Thoracic aorta (tissue), 2 donors: ENCODE measurements around the gene HCN1. TPM values are rescaled to one million over a fixed set of nuclear protein-coding genes. Genes with fewer than 3 reads are reported as not detected.
"Not testable (repeated sequence)": the region's sequence is repeated elsewhere in the genome, so short reads cannot be mapped to it uniquely, and the experiment has no call there.

Source experiments
- ATAC-seq: fragments of 150-250 bp; one replicate; pipeline ENCODE4 v1.8.0; 2017; ENCODE audit warnings: low read depth; ENCODE audit not compliant: insufficient number of reproducible peaks, low FRiP score
- DNase-seq: peaks from one replicate; pipeline ENCODE4 v3.0.0-alpha.2; 2020; ENCODE audit warnings: low spot score
- H3K27ac ChIP-seq, 2 donors: fragments of 200-600 bp; sonication (generic); 1 replicate in 1 of 2; 2 replicates in 1 of 2; pipeline ENCODE4 v1.5.1; 2016; ENCODE audit warnings: mild to moderate bottlenecking in 2 of 2, moderate library complexity in 2 of 2
- H3K27me3 ChIP-seq: fragments of 200-600 bp; sonication (generic); replicated peaks from 2 replicates; pipeline ENCODE4 v1.6.0; 2016; ENCODE audit warnings: mild to moderate bottlenecking; ENCODE audit not compliant: insufficient read depth
- H3K36me3 ChIP-seq: fragments of 200-600 bp; sonication (generic); one replicate; pipeline ENCODE4 v1.5.1; 2016
- H3K4me1 ChIP-seq, 2 donors: fragments of 200-600 bp; sonication (generic); 1 replicate in 1 of 2; 2 replicates in 1 of 2; pipeline versions ENCODE4 v1.5.1 to v1.6.0; 2016; ENCODE audit warnings: low read depth in 2 of 2, mild to moderate bottlenecking in 1 of 2; ENCODE audit not compliant: control insufficient read depth in 1 of 2
- H3K4me3 ChIP-seq: fragments of 200-600 bp; sonication (generic); 2 replicates; pipeline ENCODE4 v1.5.1; 2016; ENCODE audit warnings: mild to moderate bottlenecking
- H3K9me3 ChIP-seq: fragments of 200-600 bp; sonication (generic); 2 replicates; pipeline ENCODE4 v1.5.1; 2016
- CTCF ChIP-seq: fragments of 200-600 bp; sonication (generic); IDR thresholded peaks from one replicate; pipeline ENCODE4 v1.5.1; 2019; ENCODE audit warnings: antibody characterized with exemption
- total RNA-seq, 2 donors: library from RNA; depleted of rRNA; stranded (reverse); fragments of >200 nt; gene quantifications; one replicate each; pipeline versions ENCODE4 v1.1.0 to v1.2.3, GENCODE V29; 2016

Gene HCN1
- total RNA-seq, 2 donors from 2014 or later = 0.21 TPM; not detected in 1

GRCh38 chr5:45376417-45376816, 319.8 kb downstream of the HCN1 start:
- no peaks in the 10 kb centered on the region for H3K36me3 ChIP-seq
- DNase-seq = no peak
- no peaks in the 10 kb centered on the region for H3K9me3 ChIP-seq
- H3K4me3 ChIP-seq = no peak overlapping the region
- no peak for TF ChIP-seq CTCF
- H3K27ac ChIP-seq = no peak overlapping the region
- no peak for ATAC-seq
- H3K27me3 ChIP-seq = no peaks in the 10 kb centered on the region
- no peaks in the 10 kb centered on the region for H3K4me1 ChIP-seq

- ATAC-seq (no peak), DNase-seq (no peak)
- no peaks in the 10 kb centered on the region for H3K4me1 ChIP-seq
- H3K4me3 ChIP-seq = no peak overlapping the region
- H3K27ac ChIP-seq = no peak overlapping the region
- H3K9me3 ChIP-seq = no peaks in the 10 kb centered on the region
- TF ChIP-seq CTCF = no peak
- H3K27me3 ChIP-seq = no peaks in the 10 kb centered on the region
- no peaks in the 10 kb centered on the region for H3K36me3 ChIP-seq
These were observed 323.6 kb downstream of the HCN1 start for GRCh38 chr5:45372629-45373028.

GRCh38 chr5:45371423-45371822, 324.8 kb downstream of the HCN1 start:
- not testable (repeated sequence) for H3K27me3 ChIP-seq, ATAC-seq, H3K27ac ChIP-seq, H3K36me3 ChIP-seq, H3K4me3 ChIP-seq, H3K4me1 ChIP-seq, H3K9me3 ChIP-seq, DNase-seq

GRCh38 chr5:45355189-45355992, 340.8 kb downstream of the HCN1 start:
- H3K9me3 ChIP-seq = no peaks in the 10 kb centered on the region
- ATAC-seq = no peak
- H3K4me3 ChIP-seq = no peak overlapping the region
- no peaks in the 10 kb centered on the region for H3K4me1 ChIP-seq
- no peak for TF ChIP-seq CTCF
- H3K27me3 ChIP-seq = no peaks in the 10 kb centered on the region
- DNase-seq = no peak
- no peak overlapping the region for H3K27ac ChIP-seq
- no peaks in the 10 kb centered on the region for H3K36me3 ChIP-seq

GRCh38 chr5:45336464-45336863, 359.7 kb downstream of the HCN1 start:
- Histone ChIP-seq H3K27me3 (no peaks in the 10 kb centered on the region), H3K27ac (no peak overlapping the region), H3K4me1 (no peaks in the 10 kb centered on the region), H3K4me3 (no peak overlapping the region), H3K36me3 (no peaks in the 10 kb centered on the region), H3K9me3 (no peaks in the 10 kb centered on the region)
- no peak for ATAC-seq
- no peak for TF ChIP-seq CTCF
- no peak for DNase-seq

- Histone ChIP-seq H3K4me3 (no peak overlapping the region), H3K27me3 (no peaks in the 10 kb centered on the region), H3K36me3 (no peaks in the 10 kb centered on the region), H3K27ac (no peak overlapping the region), H3K4me1 (no peaks in the 10 kb centered on the region), H3K9me3 (no peaks in the 10 kb centered on the region)
- DNase-seq (no peak), ATAC-seq (no peak)
- TF ChIP-seq CTCF = no peak
These were observed 360.2 kb downstream of the HCN1 start for GRCh38 chr5:45335978-45336377.
